Mesenchymal stem cell (in vitro differentiated cells and primary cell): Measurements from ENCODE around the gene TSEN15.

ENCODE experiments used
- DNase-seq: peaks from one replicate; pipeline ENCODE4 v3.0.0-alpha.2; 2013
- H2AFZ ChIP-seq: one replicate; pipeline ENCODE4 v1.6.1; 2013; ENCODE audit warnings: low read depth, mild to moderate bottlenecking, control low read depth, inconsistent platforms, low read length, moderate library complexity
- H2AK5ac ChIP-seq: 2 replicates; pipeline ENCODE4 v1.6.1; 2013; ENCODE audit warnings: low read length, moderate library complexity, mild to moderate bottlenecking, inconsistent platforms; ENCODE audit not compliant: severe bottlenecking
- H2BK120ac ChIP-seq: one replicate; pipeline ENCODE4 v1.6.1; 2013; ENCODE audit warnings: low read depth, mild to moderate bottlenecking, inconsistent platforms, low read length, moderate library complexity
- H2BK12ac ChIP-seq, 2 experiments: one replicate each; pipeline ENCODE4 v1.6.1; 2013; ENCODE audit warnings: inconsistent platforms in 2 of 2, low read length in 2 of 2, mild to moderate bottlenecking in 2 of 2, moderate library complexity in 2 of 2, control low read depth in 1 of 2
- H2BK15ac ChIP-seq: one replicate; pipeline ENCODE4 v1.6.1; 2013; ENCODE audit warnings: mild to moderate bottlenecking, low read depth, inconsistent platforms; ENCODE audit not compliant: poor library complexity, severe bottlenecking
- H2BK5ac ChIP-seq: 2 replicates; pipeline ENCODE4 v1.6.1; 2013; ENCODE audit warnings: low read depth, mild to moderate bottlenecking, low read length, control low read depth, inconsistent platforms; ENCODE audit not compliant: poor library complexity, severe bottlenecking
- H3K14ac ChIP-seq, 2 experiments: one replicate each; pipeline ENCODE4 v1.6.1; 2013; ENCODE audit warnings: inconsistent platforms in 2 of 2, low read length in 2 of 2, control low read depth in 1 of 2, mild to moderate bottlenecking in 1 of 2, moderate library complexity in 1 of 2
- H3K18ac ChIP-seq, 2 experiments: one replicate each; pipeline ENCODE4 v1.6.1; 2013; ENCODE audit warnings: inconsistent platforms in 2 of 2, low read length in 2 of 2, control low read depth in 1 of 2, low read depth in 1 of 2, mild to moderate bottlenecking in 1 of 2
- H3K23ac ChIP-seq, 2 experiments: one replicate each; pipeline ENCODE4 v1.6.1; 2013; ENCODE audit warnings: inconsistent platforms in 2 of 2, low read length in 2 of 2, mild to moderate bottlenecking in 2 of 2, moderate library complexity in 2 of 2, control low read depth in 1 of 2
- H3K27ac ChIP-seq: 2 replicates; pipeline ENCODE4 v1.5.1; 2013; ENCODE audit warnings: mild to moderate bottlenecking, moderate library complexity, low read length, control low read depth, inconsistent platforms; ENCODE audit not compliant: poor library complexity, severe bottlenecking
- H3K27me3 ChIP-seq, 2 experiments: 2 replicates each; pipeline versions ENCODE4 v1.6.1 to v1.7.0; 2013; ENCODE audit warnings: low read length in 2 of 2, mild to moderate bottlenecking in 2 of 2, moderate library complexity in 2 of 2, control low read depth in 1 of 2, inconsistent platforms in 1 of 2; ENCODE audit not compliant: control insufficient read depth in 1 of 2, insufficient read depth in 1 of 2
- H3K36me3 ChIP-seq, 2 experiments: 2 replicates each; pipeline versions ENCODE4 v1.6.1 to v1.7.0; 2013; ENCODE audit warnings: low read length in 2 of 2, control low read depth in 1 of 2, inconsistent platforms in 1 of 2, low read depth in 1 of 2, mild to moderate bottlenecking in 1 of 2; ENCODE audit not compliant: insufficient read depth in 2 of 2, control insufficient read depth in 1 of 2
- H3K4ac ChIP-seq, 2 experiments: one replicate each; pipeline ENCODE4 v1.6.1; 2013; ENCODE audit warnings: inconsistent platforms in 2 of 2, low read length in 2 of 2, mild to moderate bottlenecking in 2 of 2, moderate library complexity in 2 of 2, control low read depth in 1 of 2, low read depth in 1 of 2
- H3K4me1 ChIP-seq: 2 replicates; pipeline ENCODE4 v1.6.1; 2013; ENCODE audit warnings: low read depth, low read length, control low read depth; ENCODE audit not compliant: control insufficient read depth, insufficient read depth
- H3K4me2 ChIP-seq: 2 replicates; pipeline ENCODE4 v1.6.1; 2013; ENCODE audit warnings: low read length, mild to moderate bottlenecking, inconsistent platforms; ENCODE audit not compliant: poor library complexity, severe bottlenecking
- H3K4me3 ChIP-seq, 2 experiments: 2 replicates each; pipeline versions ENCODE4 v1.5.1 to v1.7.0; 2013; ENCODE audit warnings: low read length in 2 of 2, mild to moderate bottlenecking in 2 of 2, control low read depth in 1 of 2, low read depth in 1 of 2; ENCODE audit not compliant: insufficient read depth in 1 of 2
- H3K79me1 ChIP-seq: replicated peaks from 2 replicates; pipeline ENCODE4 v1.6.1; 2013; ENCODE audit warnings: mild to moderate bottlenecking, control low read depth, low read length, inconsistent platforms; ENCODE audit not compliant: poor library complexity, severe bottlenecking
- H3K9ac ChIP-seq: 2 replicates; pipeline ENCODE4 v1.7.0; 2013; ENCODE audit warnings: mild to moderate bottlenecking, low read length, moderate library complexity
- H3K9me3 ChIP-seq: 2 replicates; pipeline ENCODE4 v1.7.0; 2013; ENCODE audit warnings: mild to moderate bottlenecking, low read length; ENCODE audit not compliant: control insufficient read depth
- H4K8ac ChIP-seq: one replicate; pipeline ENCODE4 v1.6.1; 2013; ENCODE audit warnings: inconsistent platforms, mild to moderate bottlenecking, low read length, moderate library complexity
- H4K91ac ChIP-seq: one replicate; pipeline ENCODE4 v1.6.1; 2013; ENCODE audit warnings: mild to moderate bottlenecking, low read length, inconsistent platforms
- WGBS: methylation state at CpG from one replicate; pipeline ENCODE4 v1.1.7; 2013; ENCODE audit warnings: mixed read lengths; 5-methylcytosine and 5-hydroxymethylcytosine counted together

Gene TSEN15

GRCh38 chr1:184023171-184023570 lies 28.4 kb upstream of the TSEN15 start:
- Histone ChIP-seq H3K4me1 (no peaks in the 10 kb centered on the region), H3K27me3 (peaks cover 0 to under 1% of the 10 kb centered on the region in 2 experiments), H2AFZ (no peak overlapping the region)

DNA sequence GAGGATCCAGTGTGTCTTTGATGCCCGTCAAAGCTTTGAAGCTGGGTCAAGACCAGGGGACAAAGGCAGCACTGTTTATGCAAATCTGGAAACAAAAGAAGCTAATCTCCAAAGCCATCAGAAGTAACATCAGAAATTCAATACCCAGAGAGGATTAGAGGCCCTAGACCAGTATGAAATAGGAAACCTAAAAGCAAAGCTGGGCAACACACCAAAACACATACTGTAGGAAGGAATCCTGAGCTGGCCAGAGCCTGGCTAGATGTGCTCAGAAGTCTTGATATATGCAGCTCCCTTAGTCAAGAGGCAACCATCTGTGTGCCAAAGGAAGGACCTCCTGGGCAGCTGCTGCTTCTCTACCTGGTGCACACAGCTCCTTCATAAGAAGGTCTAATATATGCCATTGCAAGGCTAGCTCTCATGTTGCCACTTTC lies 26.3 kb upstream of the TSEN15 start:
- Histone ChIP-seq H3K4me1 (no peaks in the 10 kb centered on the region), H3K27me3 (peaks cover 0 to 2% of the 10 kb centered on the region in 2 experiments), H2BK120ac (no peak overlapping the region), H4K91ac (no peak overlapping the region), H3K18ac (no peak overlapping the region), H3K4ac (no peak overlapping the region), H3K36me3 (no peaks in the 10 kb centered on the region), H3K14ac (no peak overlapping the region), H3K23ac (no peak overlapping the region), H2BK15ac (no peak overlapping the region), H2AK5ac (no peak overlapping the region), H3K27ac (no peak overlapping the region), H3K4me3 (peak overlapping the region in 1 of 2 experiments; percentile 43), H3K4me2 (no peak overlapping the region), H2AFZ (no peak overlapping the region), H2BK5ac (no peak overlapping the region), H3K9me3 (no peaks in the 10 kb centered on the region), H2BK12ac (no peak overlapping the region), H3K9ac (no peak overlapping the region), H4K8ac (no peak overlapping the region), H3K79me1 (no peaks in the 10 kb centered on the region)
- DNase-seq = peak; percentile 22
- 67% methylated on average over 1 of the region's 1 CpG for WGBS

More at GRCh38 chr1:184023171-184023570, 28.4 kb upstream of the TSEN15 start:
- no peak overlapping the region for H3K18ac ChIP-seq
- H3K36me3 ChIP-seq = no peaks in the 10 kb centered on the region
- no peak overlapping the region for H3K4ac ChIP-seq
- no peak overlapping the region for H3K14ac ChIP-seq
- H3K9me3 ChIP-seq = no peaks in the 10 kb centered on the region
- no peak overlapping the region for H2AK5ac ChIP-seq
- no peak overlapping the region for H3K9ac ChIP-seq
- no peaks in the 10 kb centered on the region for H3K79me1 ChIP-seq
- DNase-seq = no peak
- no peak overlapping the region for H3K4me3 ChIP-seq
- H2BK15ac ChIP-seq = no peak overlapping the region
- no peak overlapping the region for H4K91ac ChIP-seq
- H2BK120ac ChIP-seq = no peak overlapping the region
- no peak overlapping the region for H3K4me2 ChIP-seq
- no peak overlapping the region for H4K8ac ChIP-seq
- no peak overlapping the region for H3K23ac ChIP-seq
- H2BK12ac ChIP-seq = no peak overlapping the region
- H3K27ac ChIP-seq = no peak overlapping the region
- H2BK5ac ChIP-seq = no peak overlapping the region

- no peak overlapping the region for H2BK15ac ChIP-seq
- H3K9ac ChIP-seq = no peak overlapping the region
- H3K27ac ChIP-seq = no peak overlapping the region
- DNase-seq = no peak
- no peak overlapping the region for H2BK120ac ChIP-seq
- H3K4me2 ChIP-seq = no peak overlapping the region
- no peak overlapping the region for H3K14ac ChIP-seq
- no peaks in the 10 kb centered on the region for H3K36me3 ChIP-seq
- WGBS = 100% methylated on average over 5 of the region's 6 CpGs
- no peak overlapping the region for H3K23ac ChIP-seq
- no peak overlapping the region for H2AFZ ChIP-seq
- H3K9me3 ChIP-seq = no peaks in the 10 kb centered on the region
- H3K18ac ChIP-seq = no peak overlapping the region
- no peak overlapping the region for H3K4ac ChIP-seq
- no peak overlapping the region for H3K4me3 ChIP-seq
- H3K79me1 ChIP-seq = no peaks in the 10 kb centered on the region
- H2BK5ac ChIP-seq = no peak overlapping the region
- no peak overlapping the region for H4K8ac ChIP-seq
- no peak overlapping the region for H2AK5ac ChIP-seq
- H3K4me1 ChIP-seq = no peaks in the 10 kb centered on the region
- H2BK12ac ChIP-seq = no peak overlapping the region
- no peak overlapping the region for H4K91ac ChIP-seq
- peaks cover 0 to 2% of the 10 kb centered on the region in 2 experiments for H3K27me3 ChIP-seq
Measured at GRCh38 chr1:184027826-184028695, 23.5 kb upstream of the TSEN15 start.

GRCh38 chr1:184028854-184029623 lies 22.5 kb upstream of the TSEN15 start:
- no peak overlapping the region for H3K23ac ChIP-seq
- no peak for DNase-seq
- no peak overlapping the region for H2BK12ac ChIP-seq
- H3K27me3 ChIP-seq = peaks cover 0 to 2% of the 10 kb centered on the region in 2 experiments
- no peak overlapping the region for H4K8ac ChIP-seq
- no peak overlapping the region for H3K18ac ChIP-seq
- H2BK120ac ChIP-seq = no peak overlapping the region
- no peak overlapping the region for H3K27ac ChIP-seq
- no peaks in the 10 kb centered on the region for H3K9me3 ChIP-seq
- H3K4me1 ChIP-seq = no peaks in the 10 kb centered on the region
- H2AK5ac ChIP-seq = no peak overlapping the region
- no peak overlapping the region for H3K4ac ChIP-seq
- H3K14ac ChIP-seq = no peak overlapping the region
- H2AFZ ChIP-seq = no peak overlapping the region
- WGBS = 95% methylated on average over 4 of the region's 5 CpGs
- H3K36me3 ChIP-seq = no peaks in the 10 kb centered on the region
- no peak overlapping the region for H3K4me2 ChIP-seq
- H4K91ac ChIP-seq = no peak overlapping the region
- no peak overlapping the region for H3K9ac ChIP-seq
- H3K79me1 ChIP-seq = no peaks in the 10 kb centered on the region
- no peak overlapping the region for H3K4me3 ChIP-seq
- no peak overlapping the region for H2BK15ac ChIP-seq
- H2BK5ac ChIP-seq = no peak overlapping the region
